Activated T-cell treated with anti-CD3 and anti-CD28 coated beads for 24 hours (primary cell): ENCODE measurements around the gene KANSL2.
"Not testable (repeated sequence)": the region's sequence is repeated elsewhere in the genome, so short reads cannot be mapped to it uniquely, and the experiment has no call there.

Source experiments
- DNase-seq: peaks from one replicate; pipeline ENCODE4 v3.0.0-alpha.2; 2020; ENCODE audit warnings: low read depth

Gene KANSL2

GRCh38 chr12:48681710-48682532, at the start of gene KANSL2:
TSS of gene KANSL2 (minus strand) at chr12:48682238. CDS start at chr12:48681632, 606 bp downstream.
- DNase-seq, result peak; percentile 97

- DNase-seq, result no peak
Measured at GRCh38 chr12:48728807-48729206, 46.8 kb upstream of the KANSL2 start.

GRCh38 chr12:48720737-48721136, 38.7 kb upstream of the KANSL2 start:
- DNase-seq, result not testable (repeated sequence)

GRCh38 chr12:48720171-48720570, 38.1 kb upstream of the KANSL2 start:
- DNase-seq, result not testable (repeated sequence)

GRCh38 chr12:48719002-48719401, 37.0 kb upstream of the KANSL2 start:
- not testable (repeated sequence) for DNase-seq

- no peak for DNase-seq
Measured at GRCh38 chr12:48717252-48717695, 35.2 kb upstream of the KANSL2 start.

GRCh38 chr12:48716493-48717251, 34.6 kb upstream of the KANSL2 start, which contains the start of gene CCNT1:
TSS of gene CCNT1 (minus strand) at chr12:48716707. CDS start at chr12:48716675, 32 bp downstream.
- peak; percentile 98 for DNase-seq

GRCh38 chr12:48716168-48716492, 34.1 kb upstream of the KANSL2 start:
- no peak for DNase-seq

GRCh38 chr12:48712209-48712608, 30.2 kb upstream of the KANSL2 start:
- no peak for DNase-seq

- not testable (repeated sequence) for DNase-seq
Measured at GRCh38 chr12:48698822-48699221, 16.8 kb upstream of the KANSL2 start.

GRCh38 chr12:48696626-48697025, 14.6 kb upstream of the KANSL2 start:
- no peak for DNase-seq

- DNase-seq, result no peak
Measured at GRCh38 chr12:48695859-48696258, 13.8 kb upstream of the KANSL2 start.

- no peak for DNase-seq
Measured at GRCh38 chr12:48694038-48694437, 12.0 kb upstream of the KANSL2 start.

- DNase-seq, result no peak
Measured at GRCh38 chr12:48693572-48693971, 11.5 kb upstream of the KANSL2 start.

GRCh38 chr12:48691826-48692487, 9.9 kb upstream of the KANSL2 start:
- no peak for DNase-seq

GRCh38 chr12:48690990-48691389, 9.0 kb upstream of the KANSL2 start:
- no peak for DNase-seq

- DNase-seq, result no peak
Measured at GRCh38 chr12:48690436-48690835, 8.4 kb upstream of the KANSL2 start.

- no peak for DNase-seq
Measured at GRCh38 chr12:48688836-48689235, 6.8 kb upstream of the KANSL2 start.

GRCh38 chr12:48687592-48687991, 5.6 kb upstream of the KANSL2 start:
- no peak for DNase-seq

GRCh38 chr12:48686615-48687334, 4.7 kb upstream of the KANSL2 start:
- DNase-seq, result no peak

GRCh38 chr12:48686037-48686595, 4.1 kb upstream of the KANSL2 start:
- DNase-seq, result no peak

GRCh38 chr12:48683534-48683933, 1.5 kb upstream of the KANSL2 start:
- DNase-seq, result no peak
